Activated B cell treated with CpG ODN at 0.5 μM for 24 hours (primary cell): Measurements from ENCODE around the gene MYADML2. TPM values are rescaled to one million over a fixed set of nuclear protein-coding genes. Genes with fewer than 3 reads are reported as not detected.

ENCODE experiments used
- ATAC-seq: fragments of 200-7000 bp; cut with Tn5 transposase; one replicate; pipeline ENCODE4 v1.10.0; 2021; ENCODE audit warnings: low read depth, mild to moderate bottlenecking, moderate library complexity
- CTCF ChIA-PET: fragments of 350-600 bp; sonication (Branson Sonifier 250); formaldehyde crosslinking; loops from one replicate; lab custom pipeline; 2021; ENCODE audit warnings: antibody characterized with exemption; lab: Charles Lee
- POLR2A ChIA-PET: fragments of 350-600 bp; sonication (Branson Sonifier 250); formaldehyde crosslinking; loops from one replicate; lab custom pipeline; 2021; ENCODE audit warnings: antibody characterized with exemption; lab: Charles Lee
- DNase-seq: peaks from one replicate; pipeline ENCODE4 v3.0.0; 2022
- H3K27ac Mint-ChIP-seq: one replicate; pipeline ENCODE4 v1.8.0; 2020; ENCODE audit warnings: mixed read lengths
- H3K27me3 Mint-ChIP-seq: one replicate; pipeline ENCODE4 v1.8.0; 2021; ENCODE audit warnings: mixed read lengths
- H3K36me3 Mint-ChIP-seq: one replicate; pipeline ENCODE4 v1.8.0; 2021; ENCODE audit warnings: low read depth, mixed read lengths
- H3K4me1 Mint-ChIP-seq: one replicate; pipeline ENCODE4 v1.8.0; 2021; ENCODE audit warnings: mixed read lengths
- H3K4me3 Mint-ChIP-seq: one replicate; pipeline ENCODE4 v1.8.0; 2020; ENCODE audit warnings: mild to moderate bottlenecking, mixed read lengths
- H3K9me3 Mint-ChIP-seq: one replicate; pipeline ENCODE4 v1.8.0; 2020; ENCODE audit warnings: mixed read lengths
- CTCF ChIP-seq: fragments of 200-600 bp; IDR thresholded peaks from one replicate; pipeline ENCODE4 v1.8.0; 2022; ENCODE audit warnings: antibody characterized with exemption, mild to moderate bottlenecking
- intact Hi-C: fragments of 100-400 bp; cut with micrococcal nuclease; formaldehyde crosslinking; loops from one replicate; pipeline ENCODE4 v1.15.1; 2024
- total RNA-seq: library from RNA; stranded (reverse); gene quantifications from 2 replicates; pipeline ENCODE4 v1.2.3, GENCODE V29; 2022

Gene MYADML2
- total RNA-seq, 1 donor from 2014 or later = not detected

GRCh38 chr17:81944858-81945257 is 2.2 kb downstream of the MYADML2 start:
- Mint-ChIP-seq H3K9me3 (no peaks in the 10 kb centered on the region), H3K4me1 (no peaks in the 10 kb centered on the region), H3K27ac (no peak overlapping the region), H3K27me3 (peaks cover 7% of the 10 kb centered on the region), H3K36me3 (no peaks in the 10 kb centered on the region), H3K4me3 (no peak overlapping the region)
- CTCF ChIA-PET = no interaction called here
- no peak for ATAC-seq
- POLR2A ChIA-PET = no interaction called here
- intact Hi-C loops = no loop called here
- DNase-seq = no peak
- no peak for TF ChIP-seq CTCF

DNA sequence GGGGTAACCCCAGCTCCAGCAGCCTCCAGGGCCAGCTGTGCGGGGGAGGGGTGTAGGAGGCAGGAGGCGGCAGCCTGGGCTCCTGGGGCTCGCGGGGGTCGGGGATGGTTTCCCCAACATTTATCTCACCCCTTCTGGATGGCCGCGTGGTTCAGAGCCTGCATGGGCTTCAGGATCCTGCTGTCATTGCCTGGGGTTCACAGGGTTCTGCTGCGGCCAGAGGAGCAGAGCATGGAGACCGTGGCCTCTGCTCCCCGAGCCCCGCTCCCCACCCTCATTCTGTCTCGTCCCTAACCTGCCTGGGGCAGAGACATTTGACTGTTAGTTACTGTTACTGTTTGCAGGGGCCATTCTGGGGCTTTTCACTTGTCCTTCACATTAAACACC is 4.9 kb downstream of the MYADML2 start:
- Mint-ChIP-seq H3K4me3 (no peak overlapping the region), H3K36me3 (no peaks in the 10 kb centered on the region), H3K4me1 (peaks cover 9% of the 10 kb centered on the region), H3K27me3 (peaks cover 6% of the 10 kb centered on the region), H3K27ac (no peak overlapping the region), H3K9me3 (no peaks in the 10 kb centered on the region)
- intact Hi-C loops = no loop called here
- no peak for TF ChIP-seq CTCF
- CTCF ChIA-PET = no interaction called here
- no peak for DNase-seq
- POLR2A ChIA-PET = no interaction called here
- no peak for ATAC-seq

- Mint-ChIP-seq H3K27ac (no peak overlapping the region), H3K4me1 (peaks cover 10% of the 10 kb centered on the region), H3K9me3 (no peaks in the 10 kb centered on the region), H3K36me3 (no peaks in the 10 kb centered on the region), H3K4me3 (no peak overlapping the region), H3K27me3 (peaks cover 3% of the 10 kb centered on the region)
- CTCF ChIA-PET = no interaction called here
- POLR2A ChIA-PET = no interaction called here
- no peak for TF ChIP-seq CTCF
- DNase-seq (no peak), ATAC-seq (no peak)
- intact Hi-C loops = no loop called here
Measured at GRCh38 chr17:81941484-81942166, 5.4 kb downstream of the MYADML2 start.

DNA sequence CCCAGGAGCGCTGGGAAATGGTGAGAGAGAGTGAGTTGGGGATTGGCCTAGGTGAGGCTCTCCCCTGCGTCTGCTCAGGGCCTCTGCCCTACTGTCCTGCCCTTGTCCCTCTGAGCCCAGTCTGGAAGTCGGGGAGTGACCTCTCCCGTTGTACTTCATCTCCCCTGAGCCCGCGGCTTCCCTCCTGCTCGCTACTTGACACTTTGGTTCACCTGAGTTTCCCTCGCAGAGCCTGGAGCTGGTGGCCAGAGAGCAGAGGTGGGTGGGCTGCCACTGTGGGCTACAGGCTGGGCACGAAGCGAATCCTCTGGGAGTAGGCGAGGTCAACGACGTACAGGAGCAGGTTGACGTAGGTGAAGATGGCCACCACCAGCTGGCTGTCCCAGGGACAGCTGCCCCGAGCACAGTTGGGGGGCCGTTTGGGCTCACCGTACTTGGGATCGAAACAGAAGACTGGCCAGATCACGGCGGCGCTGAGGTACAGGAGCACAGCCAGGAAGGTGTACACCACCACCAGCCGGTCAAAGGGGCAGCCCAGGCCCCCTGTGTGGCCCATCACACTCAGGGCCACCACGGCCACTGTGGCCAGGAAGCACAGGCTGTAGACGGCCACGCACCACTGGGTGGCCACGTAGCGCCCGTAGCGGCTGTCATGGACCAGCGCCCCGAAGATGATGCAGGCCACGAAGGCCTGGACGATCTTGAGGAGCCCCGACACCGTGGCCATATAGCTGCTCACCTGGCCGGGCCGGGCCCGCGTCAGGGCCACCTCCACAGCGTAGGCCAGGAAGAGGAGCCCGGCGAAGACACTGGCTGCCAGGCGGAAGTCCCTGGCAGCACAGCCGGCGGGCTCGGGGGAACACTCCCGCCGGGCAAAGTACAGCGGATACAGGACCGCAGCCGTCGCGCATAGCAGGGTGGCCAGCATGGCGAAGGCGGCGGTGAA is 6.2 kb downstream of the MYADML2 start:
- Mint-ChIP-seq H3K27ac (no peak overlapping the region), H3K4me3 (no peak overlapping the region), H3K27me3 (peaks cover 3% of the 10 kb centered on the region), H3K4me1 (peaks cover 15% of the 10 kb centered on the region), H3K36me3 (no peaks in the 10 kb centered on the region), H3K9me3 (no peaks in the 10 kb centered on the region)
- TF ChIP-seq CTCF = no peak
- DNase-seq (no peak), ATAC-seq (no peak)
- intact Hi-C loops = no loop called here
- ChIA-PET CTCF (no interaction called here), POLR2A (no interaction called here)

DNA sequence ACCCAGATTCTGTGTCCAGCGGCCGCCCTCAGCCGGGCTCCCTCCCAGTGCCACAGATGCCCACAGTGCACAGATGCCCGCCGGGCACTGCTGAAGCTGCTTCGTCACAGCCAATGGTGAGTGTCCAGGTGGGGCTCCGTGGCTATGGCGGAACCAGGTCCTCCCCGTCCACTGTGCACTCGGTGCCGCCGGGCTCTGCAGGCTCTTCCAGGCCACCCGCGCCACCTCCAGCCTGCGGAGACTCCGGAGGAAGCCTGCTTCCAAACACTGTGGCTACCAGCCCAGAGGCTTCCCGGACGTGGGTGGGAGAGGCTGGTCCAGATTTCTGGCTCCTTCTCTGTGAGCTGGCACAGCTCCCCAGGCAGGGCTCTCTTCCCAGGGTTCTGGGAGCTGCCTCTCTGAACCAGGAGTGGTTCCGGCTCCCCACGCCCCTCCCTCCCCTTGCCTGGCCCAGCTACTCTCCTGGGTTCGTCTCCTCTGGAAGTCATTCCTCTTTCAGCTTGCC is 7.1 kb downstream of the MYADML2 start:
- H3K36me3 Mint-ChIP-seq = no peaks in the 10 kb centered on the region
- ChIA-PET CTCF (no interaction called here), POLR2A (no interaction called here)
- H3K27ac Mint-ChIP-seq = no peak overlapping the region
- intact Hi-C loops = loop anchor here (5.0 kb wide), 1 partner anchor 157 kb away; the partner anchor contains the start of gene FASN
- DNase-seq = no peak
- TF ChIP-seq CTCF = no peak
- H3K4me3 Mint-ChIP-seq = no peak overlapping the region
- H3K4me1 Mint-ChIP-seq = peaks cover 17% of the 10 kb centered on the region
- H3K27me3 Mint-ChIP-seq = peaks cover 3% of the 10 kb centered on the region
- ATAC-seq = no peak
- H3K9me3 Mint-ChIP-seq = no peaks in the 10 kb centered on the region
